22Rv1 (cell line): ENCODE data around the gene ADORA1.

Experiments used
- H3K27ac ChIP-seq: fragments of 450-650 bp; 2 replicates; pipeline ENCODE4 v1.5.1; 2017
- CTCF ChIP-seq: fragments of 450-650 bp; IDR thresholded peaks from 2 replicates; pipeline ENCODE4 v1.5.1; 2017; ENCODE audit warnings: mild to moderate bottlenecking
- ZFX ChIP-seq: fragments of 450-650 bp; IDR thresholded peaks from 2 replicates; pipeline ENCODE4 v1.6.1; 2017; ENCODE audit warnings: antibody characterized with exemption, borderline replicate concordance

Gene ADORA1

GRCh38 chr1:203082571-203083462, 44.7 kb upstream of the ADORA1 start:
- TF ChIP-seq ZFX: no peak
- no peak for TF ChIP-seq CTCF
- H3K27ac ChIP-seq: no peak overlapping the region

- TF ChIP-seq CTCF: peak; percentile 35
- TF ChIP-seq ZFX: no peak
- no peak overlapping the region for H3K27ac ChIP-seq
These were observed 44.0 kb upstream of the ADORA1 start for GRCh38 chr1:203083463-203083921.

GRCh38 chr1:203084588-203085527, 42.7 kb upstream of the ADORA1 start:
- TF ChIP-seq CTCF: peak; percentile 87
- no peak for TF ChIP-seq ZFX
- no peak overlapping the region for H3K27ac ChIP-seq

- no peak for TF ChIP-seq ZFX
- TF ChIP-seq CTCF: no peak
- no peak within 1 kb of the TSS for H3K27ac ChIP-seq
These were observed 41.8 kb upstream of the ADORA1 start, which contains the start of gene MYOG for GRCh38 chr1:203085528-203086406. Gene MYOG, minus strand, starts transcription at chr1:203086012. Its CDS starts 51 bp downstream, at chr1:203085961.

GRCh38 chr1:203086992-203087763, 40.3 kb upstream of the ADORA1 start:
- no peak overlapping the region for H3K27ac ChIP-seq
- TF ChIP-seq ZFX (no peak), CTCF (no peak)

- TF ChIP-seq ZFX: no peak
- no peak for TF ChIP-seq CTCF
- no peak overlapping the region for H3K27ac ChIP-seq
These were observed 39.1 kb upstream of the ADORA1 start for GRCh38 chr1:203088441-203088840.
